ENCODE results near the gene ETV5.

The ETV5 gene

DNA sequence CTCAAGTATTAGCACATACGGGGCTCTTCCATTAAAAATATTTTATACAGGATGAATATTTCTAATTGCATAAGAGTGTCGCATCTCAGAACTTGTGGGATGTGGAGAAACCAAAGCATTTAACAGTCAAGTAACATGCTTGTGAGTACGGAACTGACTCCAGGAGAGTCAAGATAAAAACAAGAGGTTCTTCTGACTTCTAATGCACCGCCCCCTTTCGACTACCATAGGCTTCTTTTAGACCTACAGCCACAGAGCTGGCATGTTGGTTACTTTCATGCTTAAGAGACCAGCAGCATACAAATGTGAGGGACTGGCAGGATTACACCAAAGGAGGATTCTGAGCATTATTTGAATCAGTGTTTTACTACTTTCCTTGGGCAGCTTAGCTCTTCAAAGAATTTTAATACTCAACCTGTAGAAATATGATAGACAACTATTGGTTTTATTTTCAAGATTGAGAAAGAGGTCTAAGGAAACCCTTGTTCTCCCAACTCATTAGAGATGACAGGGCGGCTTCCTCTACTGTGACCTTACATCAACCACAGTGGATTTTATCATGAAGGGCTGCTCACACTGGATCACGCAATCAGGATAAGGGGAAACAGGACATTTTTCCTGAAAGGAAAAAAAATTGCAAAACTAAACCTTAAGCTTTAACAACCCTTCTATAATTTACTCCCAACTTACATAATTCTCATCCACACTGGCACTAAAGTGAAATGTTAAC lies 14.0 kb downstream of the ETV5 start:
- DNase-seq = no peak

DNA sequence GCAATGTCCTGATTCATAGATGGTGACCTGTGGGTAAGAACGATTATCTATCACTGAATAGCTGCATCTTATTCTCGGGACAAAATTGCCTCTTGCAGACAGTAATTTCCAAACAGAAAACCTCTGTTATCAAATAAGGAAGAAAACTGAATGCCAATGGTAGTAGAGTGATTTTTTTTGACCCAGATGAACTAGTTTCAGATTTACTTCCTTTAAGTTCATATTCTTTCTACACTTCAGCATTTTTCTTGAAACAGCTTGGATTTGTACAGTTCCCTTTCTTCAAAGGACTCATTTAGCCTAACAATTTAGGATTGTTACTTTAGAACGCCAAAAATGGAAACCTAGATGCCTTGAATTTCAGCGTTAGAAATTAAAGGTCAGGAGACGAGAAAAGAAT lies 14.6 kb downstream of the ETV5 start:
- DNase-seq = no peak

- DNase-seq = no peak
Measured at GRCh38 chr3:186093271-186093900, 15.5 kb downstream of the ETV5 start.

GRCh38 chr3:186092360-186093070 lies 16.4 kb downstream of the ETV5 start:
- DNase-seq = no peak

- no peak for DNase-seq
Measured at GRCh38 chr3:186090901-186091300, 18.0 kb downstream of the ETV5 start.

GRCh38 chr3:186088335-186088734 lies 20.6 kb downstream of the ETV5 start:
- DNase-seq = no peak

DNA sequence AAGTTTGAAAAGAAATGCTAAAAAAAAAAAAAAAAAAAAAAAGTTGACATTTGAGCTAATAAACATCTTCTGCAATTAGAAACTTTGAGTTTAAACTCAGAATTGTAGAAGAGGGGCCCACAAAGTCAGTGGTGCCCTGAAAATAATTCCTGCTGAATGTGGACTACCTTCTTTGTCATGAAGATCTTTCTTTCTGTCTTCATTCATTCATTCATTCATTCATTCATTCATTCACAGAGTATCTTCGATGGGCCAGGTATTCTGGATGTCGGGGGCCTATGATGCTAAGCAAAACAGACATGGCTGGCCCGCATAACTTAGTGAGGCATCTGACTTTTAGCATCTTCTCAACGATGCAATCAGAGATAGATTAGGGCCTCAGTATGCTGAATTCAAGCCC lies 24.6 kb downstream of the ETV5 start:
- no peak for DNase-seq

DNA sequence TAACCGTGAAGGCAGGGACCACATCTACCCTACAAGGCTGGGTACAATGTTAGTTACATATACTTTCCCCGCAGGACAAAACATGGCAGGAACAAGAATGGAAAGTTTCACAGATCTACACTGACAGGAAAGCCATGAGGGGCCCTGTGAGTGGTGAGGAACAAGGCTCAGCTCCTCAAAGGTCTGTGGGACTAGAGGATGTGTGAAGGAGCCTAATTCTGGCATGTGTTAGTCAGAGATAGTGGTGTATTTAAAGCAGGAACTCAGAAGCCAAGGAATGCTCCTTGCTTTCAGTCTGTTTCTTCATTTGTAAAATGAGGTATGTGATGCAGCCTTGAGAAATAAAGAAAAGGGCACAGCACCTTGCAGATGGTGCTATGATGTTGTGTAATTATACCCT lies 25.1 kb downstream of the ETV5 start:
- no peak for DNase-seq

DNA sequence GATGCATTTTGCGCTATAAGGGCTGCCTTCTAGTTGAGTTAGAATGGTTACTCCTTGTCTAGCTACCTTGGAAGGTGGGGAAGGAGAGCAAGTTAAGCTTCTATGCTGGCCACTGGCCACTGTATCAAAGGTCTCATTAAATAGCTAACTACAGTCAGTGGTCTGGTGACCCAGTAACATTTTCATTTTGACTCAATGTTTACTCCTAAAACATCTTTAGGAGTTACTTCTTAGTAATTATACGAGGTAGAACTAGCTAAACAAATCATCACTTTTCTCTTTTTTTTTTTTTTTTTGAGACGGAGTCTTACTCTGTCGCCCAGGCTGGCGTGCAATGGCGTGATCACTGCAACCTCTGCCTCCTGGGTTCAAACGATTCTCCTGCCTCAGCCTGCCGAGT lies 26.7 kb downstream of the ETV5 start:
- DNase-seq = no peak

DNA sequence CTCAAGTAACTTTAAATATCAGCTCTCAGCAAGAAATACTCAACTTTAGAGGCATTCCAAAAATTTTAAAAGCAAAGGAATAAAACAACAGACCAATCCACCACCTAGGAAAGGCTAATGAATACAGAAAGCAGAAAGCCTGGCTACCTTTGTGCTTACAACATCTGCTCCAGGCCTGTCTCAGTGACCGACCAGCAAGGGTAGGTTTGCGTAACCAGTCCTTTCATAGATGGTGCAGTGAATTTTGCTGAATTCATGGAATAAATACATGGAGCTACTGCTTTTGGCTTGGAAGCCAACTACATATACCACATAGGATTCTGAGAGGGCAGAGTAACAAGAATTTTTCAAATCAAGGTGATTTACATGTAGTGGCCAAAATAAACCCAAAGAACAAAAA lies 27.2 kb downstream of the ETV5 start:
- no peak for DNase-seq

- DNase-seq = no peak
Measured at GRCh38 chr3:186080849-186081438, 27.9 kb downstream of the ETV5 start.

- DNase-seq = no peak
Measured at GRCh38 chr3:186079925-186080324, 29.0 kb downstream of the ETV5 start.

GRCh38 chr3:186077466-186077865 lies 31.4 kb downstream of the ETV5 start:
- no peak for DNase-seq

DNA sequence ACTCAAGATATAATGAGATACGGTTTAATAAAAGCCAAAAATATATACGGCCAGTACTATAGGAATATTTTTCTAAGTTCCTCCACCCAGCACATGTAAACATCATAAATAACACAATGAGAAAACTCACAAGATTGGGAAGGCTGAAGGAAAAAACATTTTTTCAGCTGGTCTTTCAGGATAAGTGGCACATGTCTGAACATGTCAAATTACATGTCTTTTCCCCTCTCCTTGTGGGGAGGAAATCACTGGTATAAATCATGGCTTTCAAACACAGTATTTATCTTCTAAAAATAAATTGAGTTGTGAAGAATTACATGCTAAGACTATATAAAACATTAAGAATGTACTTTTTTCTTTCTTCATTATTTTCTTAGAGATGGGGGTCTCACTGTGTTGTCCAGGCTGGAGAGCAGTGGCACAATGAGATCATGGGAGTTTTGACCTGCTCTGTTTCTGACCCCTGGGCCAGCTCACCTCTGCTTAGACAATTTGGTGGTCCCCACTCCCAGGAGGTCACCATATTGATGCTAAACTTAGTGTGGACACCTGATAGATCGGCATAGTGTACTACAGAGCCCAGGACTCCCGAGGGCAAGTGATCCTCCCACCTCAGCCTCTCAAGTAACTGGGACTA lies 32.8 kb downstream of the ETV5 start:
- no peak for DNase-seq

DNA sequence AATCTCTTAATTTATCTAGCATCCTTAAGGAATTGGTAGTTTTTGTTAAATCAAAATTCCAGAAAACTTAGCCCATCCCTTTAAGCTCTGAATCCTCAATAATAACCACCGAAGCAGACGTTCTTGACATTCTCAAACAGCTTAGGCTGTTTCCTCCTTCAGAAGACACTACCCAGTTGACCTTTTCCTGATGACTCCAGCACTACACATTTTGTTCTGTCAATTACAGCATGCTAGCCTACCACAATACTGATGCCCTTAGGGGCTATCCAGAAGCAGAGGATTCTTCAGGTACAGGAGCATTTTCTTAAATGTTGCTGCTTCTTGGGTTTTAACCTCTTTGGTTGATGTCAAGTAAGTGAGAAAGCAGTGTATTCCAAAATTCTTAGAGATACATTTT lies 33.4 kb downstream of the ETV5 start:
- no peak for DNase-seq

DNA sequence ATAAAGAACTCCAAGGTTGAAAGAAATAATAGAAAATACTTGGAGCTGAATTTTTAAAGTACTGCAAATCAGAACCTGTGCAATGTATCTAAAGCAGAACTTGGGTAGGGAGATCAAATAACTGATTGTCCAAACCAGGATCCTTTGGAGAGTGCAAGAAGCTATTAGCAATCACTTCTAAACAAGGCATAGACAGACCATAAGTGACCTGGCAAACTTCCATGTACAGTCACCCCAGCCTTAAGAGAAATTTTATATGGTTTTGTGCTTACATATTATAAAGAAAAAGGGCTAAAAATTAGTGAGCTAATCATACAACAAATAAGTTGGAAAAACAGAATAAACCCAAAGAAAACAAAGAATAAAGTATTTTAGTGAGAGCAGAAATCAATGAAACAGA lies 35.2 kb downstream of the ETV5 start:
- no peak for DNase-seq

DNA sequence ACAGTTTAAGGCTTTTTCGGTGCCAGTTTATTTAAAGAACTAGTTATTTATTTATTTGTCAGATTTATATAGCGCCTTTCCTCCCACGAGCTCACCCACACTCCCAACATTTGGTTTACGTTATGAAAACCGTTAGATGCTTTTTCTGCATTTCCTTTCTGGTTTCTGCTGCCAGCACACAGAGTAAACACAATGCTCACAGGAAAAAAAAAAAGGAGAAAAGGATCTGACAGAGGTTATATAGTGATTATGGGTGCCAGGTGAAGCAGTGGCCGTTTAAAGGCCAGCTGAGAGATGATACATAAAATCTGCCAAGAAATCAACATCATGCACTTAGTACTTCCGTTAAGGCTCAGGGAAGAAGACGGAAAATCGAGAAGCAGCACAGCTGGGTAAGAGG lies 37.9 kb downstream of the ETV5 start:
- no peak for DNase-seq

GRCh38 chr3:186070550-186070949 lies 38.3 kb downstream of the ETV5 start:
- DNase-seq = no peak

- no peak for DNase-seq
Measured at GRCh38 chr3:186070133-186070532, 38.8 kb downstream of the ETV5 start.

- no peak for DNase-seq
Measured at GRCh38 chr3:186069199-186069598, 39.7 kb downstream of the ETV5 start.

DNA sequence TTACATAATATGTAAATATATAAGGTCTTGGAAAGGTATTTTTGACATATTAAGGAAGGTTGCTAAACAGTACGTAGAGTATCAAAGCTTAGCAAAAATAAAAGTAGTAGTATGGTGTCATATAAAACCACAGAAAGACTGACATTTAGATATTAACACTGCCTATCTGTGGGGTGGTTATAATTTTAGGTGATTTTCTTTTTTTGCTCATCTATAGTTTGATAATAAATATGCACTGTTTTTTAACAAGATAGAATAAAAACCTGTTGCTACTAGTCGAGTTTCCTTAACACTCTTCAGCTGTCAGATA lies 40.7 kb downstream of the ETV5 start:
- DNase-seq = no peak

DNA sequence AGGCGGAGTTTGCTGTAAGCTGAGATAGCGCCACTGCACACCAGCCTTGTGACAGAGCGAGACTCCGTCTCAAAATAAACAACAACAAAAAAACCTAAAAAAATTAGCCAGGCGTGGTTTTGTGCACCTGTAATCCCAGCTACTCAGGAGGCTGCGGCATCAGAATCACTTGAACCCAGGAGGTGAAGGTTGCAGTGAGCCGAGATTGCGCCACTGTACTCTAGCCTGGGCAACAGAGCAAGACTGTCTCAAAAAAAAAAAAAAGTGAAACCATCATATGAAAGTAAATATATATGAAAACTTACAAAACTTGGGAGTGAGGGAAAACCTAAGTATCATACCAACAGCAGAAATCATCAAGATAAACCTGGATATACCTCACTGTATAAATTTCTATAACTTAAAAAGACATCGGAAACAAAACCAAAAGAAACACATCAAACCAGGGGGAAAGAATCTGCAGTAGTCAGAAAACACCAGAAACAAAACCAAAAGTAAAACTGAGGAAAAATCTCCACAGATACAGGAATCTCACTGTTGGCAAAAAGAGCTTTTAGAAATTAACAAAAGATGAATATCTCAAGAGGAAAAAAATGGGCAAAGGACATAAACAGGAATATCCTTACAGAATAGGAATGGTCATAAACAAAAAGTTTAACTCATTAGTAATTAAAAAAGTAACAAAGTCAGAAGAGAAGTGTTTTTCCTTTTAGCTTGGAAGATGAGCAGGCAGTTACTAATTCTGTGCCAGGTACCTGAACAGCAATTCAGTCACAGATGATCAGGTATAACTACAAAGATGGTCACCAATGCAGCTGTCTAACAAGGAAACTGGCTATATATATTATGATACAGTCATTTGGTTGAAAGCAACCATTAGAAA lies 41.3 kb downstream of the ETV5 start:
- DNase-seq = peak in 2 of 6 experiments; percentile 1 to 11

DNA sequence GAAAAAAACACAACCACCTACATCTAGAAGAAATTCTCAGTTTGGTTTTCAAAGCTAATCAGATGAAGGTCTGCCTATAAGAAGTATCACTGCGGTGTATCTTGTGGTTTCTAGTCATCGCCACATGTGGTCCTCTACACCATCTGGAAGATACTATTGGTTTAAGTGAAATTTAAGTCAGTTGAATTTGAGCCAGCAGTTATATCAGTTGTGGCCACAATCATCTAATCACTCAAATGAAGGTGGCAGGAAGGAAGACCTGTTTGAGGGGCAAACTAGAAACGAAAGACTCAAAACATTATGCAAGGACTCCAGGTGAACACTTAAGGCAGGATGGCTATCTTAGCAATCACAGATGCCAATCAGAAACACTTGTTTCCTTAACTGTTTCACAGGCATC lies 48.7 kb downstream of the ETV5 start:
- no peak for DNase-seq
